ENCODE data around the gene CALML4.
"Not testable (repeated sequence)": the region's sequence is repeated elsewhere in the genome, so short reads cannot be mapped to it uniquely, and the experiment has no call there.

DNA sequence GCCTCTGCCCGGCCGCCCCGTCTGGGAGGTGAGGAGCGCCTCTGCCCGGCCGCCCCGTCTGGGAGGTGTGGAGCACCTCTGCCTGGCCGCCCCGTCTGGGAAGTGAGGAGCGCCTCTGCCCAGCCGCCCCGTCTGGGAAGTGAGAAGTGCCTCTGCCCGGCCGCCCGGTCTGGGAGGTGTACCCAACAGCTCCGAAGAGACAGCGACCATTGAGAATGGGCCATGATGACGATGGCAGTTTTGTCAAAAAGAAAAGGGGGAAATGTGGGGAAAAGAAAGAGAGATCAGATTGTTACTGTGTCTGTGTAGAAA is 17.3 kb upstream of the CALML4 start:
- TF ChIP-seq, protein P1, sequence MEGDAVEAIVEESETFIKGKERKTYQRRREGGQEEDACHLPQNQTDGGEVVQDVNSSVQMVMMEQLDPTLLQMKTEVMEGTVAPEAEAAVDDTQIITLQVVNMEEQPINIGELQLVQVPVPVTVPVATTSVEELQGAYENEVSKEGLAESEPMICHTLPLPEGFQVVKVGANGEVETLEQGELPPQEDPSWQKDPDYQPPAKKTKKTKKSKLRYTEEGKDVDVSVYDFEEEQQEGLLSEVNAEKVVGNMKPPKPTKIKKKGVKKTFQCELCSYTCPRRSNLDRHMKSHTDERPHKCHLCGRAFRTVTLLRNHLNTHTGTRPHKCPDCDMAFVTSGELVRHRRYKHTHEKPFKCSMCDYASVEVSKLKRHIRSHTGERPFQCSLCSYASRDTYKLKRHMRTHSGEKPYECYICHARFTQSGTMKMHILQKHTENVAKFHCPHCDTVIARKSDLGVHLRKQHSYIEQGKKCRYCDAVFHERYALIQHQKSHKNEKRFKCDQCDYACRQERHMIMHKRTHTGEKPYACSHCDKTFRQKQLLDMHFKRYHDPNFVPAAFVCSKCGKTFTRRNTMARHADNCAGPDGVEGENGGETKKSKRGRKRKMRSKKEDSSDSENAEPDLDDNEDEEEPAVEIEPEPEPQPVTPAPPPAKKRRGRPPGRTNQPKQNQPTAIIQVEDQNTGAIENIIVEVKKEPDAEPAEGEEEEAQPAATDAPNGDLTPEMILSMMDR (IDR thresholded peaks at IDR 0.05; ENCODE audit: insufficient read depth, low read length) = not testable (repeated sequence)
- not testable (repeated sequence) for TF ChIP-seq REST (IDR thresholded peaks at IDR 0.05; ENCODE audit: insufficient replicate concordance, low read depth)

Data from HL-60 (cell line).